GM18858 (cell line): ENCODE data around the gene RPS6KA2.

Experiments used
- ATAC-seq: cut with Tn5 transposase; IDR thresholded peaks from one replicate; pipeline ENCODE4 v1.9.1; 2021; ENCODE audit not compliant: unreplicated experiment

RPS6KA2 gene

GRCh38 chr6:166436195-166437139 is 190.6 kb downstream of the RPS6KA2 start:
- no peak for ATAC-seq

DNA sequence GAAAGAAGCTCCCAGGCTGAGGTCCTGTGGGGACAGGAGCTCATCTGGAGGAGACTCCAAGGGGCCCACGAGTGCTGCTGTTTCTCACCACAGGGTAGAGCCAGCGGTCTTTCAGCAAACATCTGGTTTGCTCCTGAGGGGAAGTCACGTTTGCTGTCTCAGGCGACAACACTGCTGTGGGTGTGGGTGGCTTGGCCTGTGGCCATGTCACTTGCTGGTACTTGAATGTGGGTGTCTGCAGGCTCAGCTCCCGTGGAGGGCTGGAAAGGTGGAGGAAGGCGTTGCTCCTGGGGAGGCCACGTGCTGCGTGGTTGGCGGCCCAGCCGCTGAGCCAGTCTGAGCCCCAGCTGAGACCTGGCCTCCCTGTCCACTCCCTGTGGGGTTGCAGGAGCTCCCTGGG is 191.5 kb downstream of the RPS6KA2 start:
- no peak for ATAC-seq

DNA sequence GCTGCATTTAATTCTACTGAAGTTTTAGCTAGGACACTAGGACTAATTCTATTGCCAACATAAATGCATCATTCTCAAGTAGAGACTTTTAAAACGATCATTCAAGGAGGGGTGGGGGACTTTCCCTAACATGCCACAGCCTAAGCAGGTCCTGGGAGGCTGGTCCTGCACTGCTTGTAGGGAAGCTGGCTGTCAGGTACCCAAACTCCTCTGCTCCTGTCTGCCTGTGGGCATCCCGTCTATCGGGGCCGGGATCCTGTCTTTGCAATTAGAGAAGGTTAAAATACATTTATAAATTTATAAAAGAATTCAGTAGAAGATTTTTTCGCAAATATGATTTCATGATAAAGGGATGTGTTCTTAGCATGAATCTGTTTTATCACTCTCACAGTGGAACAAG is 192.7 kb downstream of the RPS6KA2 start:
- ATAC-seq = no peak

- ATAC-seq = no peak
Observed at GRCh38 chr6:166433096-166433495, 194.0 kb downstream of the RPS6KA2 start.

DNA sequence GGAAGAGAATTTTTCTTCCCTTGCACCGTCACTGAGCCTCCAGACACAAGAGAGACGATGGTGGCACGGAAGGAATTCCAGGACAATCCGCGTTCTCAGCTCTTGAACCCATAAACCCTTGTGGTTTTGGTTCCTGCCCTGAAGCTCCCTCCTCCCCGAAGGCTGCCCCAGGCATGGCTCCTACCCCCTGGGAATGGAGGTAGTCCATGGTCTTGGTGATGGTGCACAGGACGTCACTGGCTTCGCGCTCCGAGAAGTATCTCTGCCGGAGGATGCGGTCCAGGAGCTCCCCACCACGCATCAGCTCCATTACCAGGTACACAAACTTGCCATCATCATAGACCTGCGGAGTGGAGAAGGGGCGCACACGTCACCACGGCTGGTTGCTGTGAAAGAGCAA is 196.8 kb downstream of the RPS6KA2 start:
- no peak for ATAC-seq

- ATAC-seq = no peak
Observed at GRCh38 chr6:166424431-166424830, 202.6 kb downstream of the RPS6KA2 start.

- no peak for ATAC-seq
Observed at GRCh38 chr6:166423781-166424180, 203.3 kb downstream of the RPS6KA2 start.

DNA sequence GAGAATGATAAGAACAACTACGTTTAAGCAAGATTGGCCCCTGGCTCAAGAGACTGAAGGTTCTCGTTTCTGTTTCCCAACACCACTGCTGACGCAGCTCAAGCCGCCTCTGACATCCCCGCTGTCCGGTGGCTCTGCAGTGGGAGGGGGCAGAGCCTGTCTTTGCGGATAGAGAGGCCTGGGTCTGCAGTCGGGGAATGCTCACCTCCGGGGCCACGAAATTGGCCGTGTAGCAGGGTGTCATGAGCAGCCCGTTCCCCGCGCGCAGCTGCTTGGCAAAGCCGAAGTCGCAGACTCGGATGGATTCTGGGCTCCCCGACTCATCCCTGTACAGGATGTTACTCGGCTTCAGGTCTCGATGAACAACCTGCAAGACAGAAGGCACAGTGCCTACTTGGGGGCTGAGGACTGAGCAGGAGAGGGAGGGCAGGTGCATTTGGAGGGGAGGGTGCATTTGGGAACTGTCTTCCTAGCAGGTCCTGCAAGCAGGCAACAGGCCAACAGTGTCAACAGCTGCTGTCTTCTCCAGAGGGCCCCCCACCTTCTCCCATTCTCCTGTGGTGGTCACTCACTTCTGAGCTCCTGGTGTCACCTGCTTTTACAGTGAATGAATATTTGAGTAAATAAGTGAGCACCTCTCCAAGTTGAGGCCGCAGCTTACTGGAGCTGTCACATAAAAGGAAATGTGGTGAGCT is 203.9 kb downstream of the RPS6KA2 start:
- no peak for ATAC-seq

DNA sequence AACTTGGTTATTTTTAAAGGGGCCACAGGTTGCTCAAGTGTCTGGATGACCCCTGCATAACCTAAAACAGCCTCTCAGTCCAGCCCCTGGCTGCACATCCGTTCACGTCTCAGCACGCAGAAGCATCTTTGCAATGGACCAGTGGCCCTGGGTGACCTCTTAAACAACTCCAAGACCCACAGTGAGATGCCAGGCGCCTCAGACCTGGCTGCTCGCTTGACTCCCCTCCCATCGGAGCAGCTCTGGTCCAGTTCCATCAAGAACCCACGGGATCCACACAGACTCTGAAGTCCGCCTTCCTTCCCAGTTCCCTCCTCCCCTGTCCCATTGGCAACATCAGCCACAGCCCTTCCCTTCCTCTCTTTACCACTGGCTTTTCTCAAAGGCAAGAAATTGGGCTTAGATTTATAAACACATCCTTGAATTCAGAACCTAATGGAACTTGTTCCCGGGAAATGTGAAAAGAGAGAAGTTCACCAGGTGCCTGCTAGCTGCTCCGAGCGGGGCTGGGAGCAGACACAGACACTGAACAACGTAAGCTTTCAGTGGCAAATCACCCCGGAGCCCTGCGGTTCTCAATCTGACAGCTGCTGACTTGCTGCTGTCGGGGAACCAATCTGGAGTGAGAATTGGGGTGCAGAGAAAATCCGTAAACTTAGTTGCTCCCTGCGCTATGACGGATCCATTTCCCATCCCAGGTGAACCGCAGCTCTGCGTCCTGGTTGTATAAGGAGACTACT is 204.7 kb downstream of the RPS6KA2 start:
- no peak for ATAC-seq

DNA sequence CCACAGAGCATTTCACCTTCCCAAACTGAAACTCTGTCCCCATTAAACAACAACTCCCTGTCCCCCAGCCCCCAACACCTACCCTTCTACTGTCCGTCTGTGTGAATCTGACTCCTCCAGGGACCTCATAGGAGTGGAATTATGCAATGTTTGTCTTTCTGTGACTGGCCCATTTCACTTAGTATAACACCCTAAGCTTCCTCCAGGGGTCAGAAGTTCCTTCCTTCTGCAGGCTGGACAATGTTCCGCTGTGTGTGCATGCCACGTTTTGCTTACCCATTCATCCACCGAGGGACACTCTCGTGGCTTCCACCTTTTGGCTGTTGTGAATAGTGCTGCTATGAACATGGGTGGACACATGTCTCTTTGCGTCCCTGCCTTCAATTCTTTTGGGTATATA is 206.7 kb downstream of the RPS6KA2 start:
- no peak for ATAC-seq

- no peak for ATAC-seq
Observed at GRCh38 chr6:166419717-166420116, 207.3 kb downstream of the RPS6KA2 start.

DNA sequence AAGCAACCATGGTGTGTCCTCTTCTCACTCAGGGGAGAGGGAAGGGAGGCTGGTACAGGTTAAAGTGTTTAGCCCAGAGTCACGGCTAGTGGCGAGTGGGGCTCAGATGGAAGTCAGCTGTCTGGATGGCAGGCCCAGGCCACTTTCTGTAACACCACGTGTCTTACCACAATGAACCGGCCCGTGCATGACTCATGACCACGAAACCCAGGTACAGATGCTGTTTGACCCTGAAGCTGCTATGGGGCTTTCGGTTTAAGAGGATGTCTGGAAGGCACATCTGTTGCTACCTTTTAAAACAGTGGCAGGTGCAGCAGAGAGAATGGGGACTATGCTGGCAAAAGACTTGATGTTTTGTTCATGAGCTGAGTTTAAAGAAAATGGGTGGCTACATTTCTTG is 207.8 kb downstream of the RPS6KA2 start:
- peak; percentile 90 for ATAC-seq

DNA sequence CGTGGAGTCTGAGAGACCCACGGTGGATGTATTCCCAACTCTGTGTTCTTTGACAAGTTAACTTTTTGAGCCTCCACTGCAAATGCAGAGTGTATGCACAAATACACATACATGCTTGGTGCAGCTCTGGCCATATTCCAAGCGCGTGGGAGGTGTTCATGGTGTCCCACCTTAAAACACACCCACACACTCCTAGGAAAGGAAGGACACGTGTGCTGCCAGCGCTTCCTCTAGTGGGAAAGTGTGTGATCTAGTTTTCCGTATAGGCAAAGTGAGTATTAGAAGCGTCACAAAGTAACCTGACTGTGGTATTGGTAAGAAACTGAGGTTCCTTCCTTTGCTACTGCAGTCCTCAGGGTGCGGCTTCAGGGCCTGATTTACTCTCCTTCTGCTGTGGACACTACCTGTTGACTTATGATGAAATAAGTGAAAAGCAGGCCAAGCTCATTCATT is 208.3 kb downstream of the RPS6KA2 start:
- ATAC-seq = no peak

- peak; percentile 40 for ATAC-seq
Observed at GRCh38 chr6:166417285-166417691, 209.8 kb downstream of the RPS6KA2 start.

DNA sequence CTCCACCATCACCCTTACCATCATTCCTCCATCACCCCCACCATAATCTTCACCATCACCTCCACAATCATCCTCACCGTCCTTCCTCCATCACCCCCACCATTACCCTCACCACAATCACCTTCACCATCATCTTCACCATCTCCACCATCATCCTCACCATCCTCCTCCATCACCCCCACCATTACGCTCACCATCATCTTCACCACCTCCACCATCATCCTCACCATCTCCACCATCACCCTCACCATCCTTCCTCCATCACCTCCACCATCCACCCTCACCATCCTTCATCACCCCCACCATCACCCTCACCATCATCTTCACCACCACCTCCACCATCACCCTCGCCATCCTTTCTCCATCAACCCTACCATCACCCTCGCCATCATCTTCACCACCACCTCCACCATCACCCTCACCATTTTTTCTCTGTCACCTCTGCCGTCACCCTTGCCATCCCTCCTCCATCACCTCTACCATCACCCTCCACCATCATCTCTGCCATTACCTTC is 211.2 kb downstream of the RPS6KA2 start:
- no peak for ATAC-seq

GRCh38 chr6:166415306-166415705 is 211.7 kb downstream of the RPS6KA2 start:
- ATAC-seq = no peak

DNA sequence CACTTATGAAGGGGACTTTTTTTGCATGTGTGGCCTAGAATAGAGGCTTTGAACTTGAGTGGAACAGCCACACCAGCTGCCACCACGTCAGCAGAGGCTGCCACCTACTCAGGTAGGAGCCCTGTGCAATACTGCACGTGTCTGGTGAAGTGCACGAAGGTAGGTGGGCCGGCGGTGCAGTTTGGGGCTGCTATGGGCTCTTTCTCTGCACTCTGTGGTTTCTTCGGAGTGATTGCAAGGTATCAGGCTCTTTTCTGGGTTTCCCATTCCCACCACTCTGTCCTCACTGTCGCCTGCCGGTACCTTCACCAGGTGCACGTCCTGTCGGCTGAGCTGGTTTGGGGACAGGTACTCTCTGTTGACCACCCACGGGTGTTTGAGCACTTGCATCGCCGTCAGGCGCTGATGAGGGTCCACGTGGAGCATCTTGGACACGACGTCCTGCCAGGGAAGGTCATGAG is 213.5 kb downstream of the RPS6KA2 start:
- no peak for ATAC-seq

DNA sequence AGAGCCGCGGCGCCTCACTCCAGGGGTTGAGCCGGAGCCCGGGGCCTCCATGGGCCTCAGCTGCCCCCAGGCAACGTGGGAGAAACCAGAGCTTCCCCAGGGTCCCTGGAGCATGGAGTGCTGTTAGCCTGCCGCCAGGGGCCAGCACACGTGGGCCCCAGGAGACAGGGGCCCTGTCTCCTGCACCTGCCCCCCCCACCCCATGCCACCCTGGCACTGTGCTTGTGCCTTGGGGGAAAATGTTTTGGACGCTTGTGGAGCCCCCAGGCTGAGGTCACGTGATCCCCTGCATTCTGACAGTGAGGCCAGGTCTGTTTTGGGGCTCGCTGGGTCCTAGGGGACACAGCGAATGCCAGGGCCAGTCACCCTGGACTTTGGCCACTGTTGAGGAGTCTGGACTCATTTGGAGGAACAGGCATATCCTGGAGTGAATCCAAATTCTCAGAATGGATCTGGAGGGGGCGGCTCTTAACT is 214.1 kb downstream of the RPS6KA2 start:
- ATAC-seq = no peak

DNA sequence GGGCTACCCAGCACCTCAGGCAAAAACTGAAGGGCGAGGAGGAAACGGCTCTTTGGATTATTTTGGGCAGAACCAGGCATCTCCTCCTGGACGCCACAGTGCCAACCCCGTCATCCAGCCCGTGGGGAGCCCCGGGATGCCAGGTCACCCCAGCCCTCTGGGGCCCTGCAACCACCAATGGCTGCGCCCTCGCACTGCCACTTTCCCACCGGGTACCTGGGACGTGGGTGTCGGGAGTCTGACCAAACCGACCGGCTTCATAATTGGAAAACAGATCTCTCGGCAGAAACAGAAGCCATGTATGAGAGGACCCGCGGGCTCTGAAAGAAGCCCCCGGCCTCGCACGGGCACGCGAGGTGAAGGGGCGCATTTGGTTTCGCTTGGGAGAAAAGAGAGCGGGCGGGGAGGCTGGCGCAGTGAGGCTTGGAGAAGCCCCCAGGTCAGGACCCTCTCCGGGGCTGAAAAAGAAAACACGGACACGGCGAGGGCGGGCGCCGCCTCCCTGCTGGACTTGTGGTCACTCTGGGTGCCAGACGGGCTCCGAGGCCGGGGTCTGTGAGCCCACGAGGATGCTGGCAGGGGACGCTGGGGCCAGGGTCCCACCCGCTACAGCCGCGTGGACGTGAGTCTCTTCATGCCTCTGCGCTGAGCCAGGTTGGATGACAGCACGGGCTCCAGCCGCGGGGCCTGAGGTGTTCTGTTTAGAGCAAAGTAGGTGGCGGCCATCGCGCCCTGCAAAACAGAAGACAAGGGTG is 214.7 kb downstream of the RPS6KA2 start:
- no peak for ATAC-seq

DNA sequence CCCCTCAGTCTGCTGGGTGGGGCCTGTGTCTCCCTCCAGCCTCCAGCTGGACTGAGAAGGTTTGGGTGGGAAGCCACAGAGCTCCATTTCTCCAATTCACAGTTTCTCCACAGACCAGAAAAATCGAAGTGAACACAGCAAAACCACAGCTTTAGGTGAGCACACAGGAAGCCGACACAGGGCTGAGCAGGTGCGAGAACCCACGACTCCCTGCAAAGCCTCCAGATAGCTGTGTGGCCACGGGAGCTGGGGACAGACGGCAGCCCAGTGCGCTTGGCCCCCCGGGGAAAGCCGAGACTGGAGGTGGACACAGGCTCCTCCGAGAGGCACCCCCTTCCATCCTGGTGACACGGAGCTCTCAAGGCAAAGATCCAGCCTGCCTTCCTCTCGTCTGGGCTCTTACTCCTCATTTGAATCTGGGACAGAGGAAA is 215.3 kb downstream of the RPS6KA2 start:
- no peak for ATAC-seq
